Retinal pigment epithelial cell (primary cell): Measurements from ENCODE around the gene PDLIM5.

Source experiments
- DNase-seq: peaks from one replicate; pipeline ENCODE4 v3.0.0-alpha.2; 2010; ENCODE audit warnings: low read depth
- H3K4me3 ChIP-seq: 2 replicates; pipeline ENCODE4 v1.5.1; 2011; ENCODE audit warnings: mild to moderate bottlenecking, low read length, control low read depth, moderate library complexity
- TF ChIP-seq, protein P1 (sequence below): conservative IDR thresholded peaks from 2 replicates; pipeline ENCODE4 v1.5.1; 2011; ENCODE audit warnings: low read depth, low read length, control low read depth, inconsistent platforms

Gene PDLIM5

DNA sequence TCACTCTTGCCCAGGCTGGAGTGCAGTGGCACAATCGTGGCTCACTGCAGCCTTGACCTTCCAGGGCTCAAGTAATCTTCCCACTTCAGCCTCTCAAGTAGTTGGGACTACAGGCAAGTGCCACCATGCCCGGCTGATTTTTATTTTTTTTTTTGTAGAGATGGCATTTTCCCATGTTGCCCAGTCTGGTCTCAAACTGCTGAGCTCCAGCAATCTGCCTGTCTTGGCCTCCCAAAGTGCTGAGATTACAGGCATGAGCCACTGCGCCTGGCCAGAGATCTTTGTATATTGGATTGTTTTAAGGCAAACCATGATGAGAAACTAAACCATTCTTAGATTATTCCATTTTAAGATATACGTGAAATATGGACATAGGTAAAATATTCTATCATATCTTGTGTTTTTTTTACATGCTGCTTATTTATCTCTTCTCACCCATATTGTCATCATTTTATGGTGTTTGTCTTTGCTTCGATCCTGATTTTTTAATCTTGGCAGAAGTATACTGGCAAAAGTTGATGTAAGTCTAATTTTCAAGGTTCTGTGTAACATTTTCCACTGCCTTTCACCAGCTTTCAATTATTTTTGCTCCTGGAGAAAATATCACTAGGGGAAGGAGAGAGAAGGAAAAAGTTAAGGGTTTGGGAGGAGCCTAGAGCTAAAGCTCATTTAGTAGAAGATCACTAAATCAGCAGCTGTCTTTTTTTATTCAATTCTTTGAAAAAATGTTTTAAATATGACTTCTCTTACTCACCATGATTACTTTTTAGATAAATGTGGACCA, 27.8 kb downstream of the PDLIM5 start:
- no peak for DNase-seq
- no peak overlapping the region for H3K4me3 ChIP-seq
- TF ChIP-seq, protein P1, sequence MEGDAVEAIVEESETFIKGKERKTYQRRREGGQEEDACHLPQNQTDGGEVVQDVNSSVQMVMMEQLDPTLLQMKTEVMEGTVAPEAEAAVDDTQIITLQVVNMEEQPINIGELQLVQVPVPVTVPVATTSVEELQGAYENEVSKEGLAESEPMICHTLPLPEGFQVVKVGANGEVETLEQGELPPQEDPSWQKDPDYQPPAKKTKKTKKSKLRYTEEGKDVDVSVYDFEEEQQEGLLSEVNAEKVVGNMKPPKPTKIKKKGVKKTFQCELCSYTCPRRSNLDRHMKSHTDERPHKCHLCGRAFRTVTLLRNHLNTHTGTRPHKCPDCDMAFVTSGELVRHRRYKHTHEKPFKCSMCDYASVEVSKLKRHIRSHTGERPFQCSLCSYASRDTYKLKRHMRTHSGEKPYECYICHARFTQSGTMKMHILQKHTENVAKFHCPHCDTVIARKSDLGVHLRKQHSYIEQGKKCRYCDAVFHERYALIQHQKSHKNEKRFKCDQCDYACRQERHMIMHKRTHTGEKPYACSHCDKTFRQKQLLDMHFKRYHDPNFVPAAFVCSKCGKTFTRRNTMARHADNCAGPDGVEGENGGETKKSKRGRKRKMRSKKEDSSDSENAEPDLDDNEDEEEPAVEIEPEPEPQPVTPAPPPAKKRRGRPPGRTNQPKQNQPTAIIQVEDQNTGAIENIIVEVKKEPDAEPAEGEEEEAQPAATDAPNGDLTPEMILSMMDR: no peak

DNA sequence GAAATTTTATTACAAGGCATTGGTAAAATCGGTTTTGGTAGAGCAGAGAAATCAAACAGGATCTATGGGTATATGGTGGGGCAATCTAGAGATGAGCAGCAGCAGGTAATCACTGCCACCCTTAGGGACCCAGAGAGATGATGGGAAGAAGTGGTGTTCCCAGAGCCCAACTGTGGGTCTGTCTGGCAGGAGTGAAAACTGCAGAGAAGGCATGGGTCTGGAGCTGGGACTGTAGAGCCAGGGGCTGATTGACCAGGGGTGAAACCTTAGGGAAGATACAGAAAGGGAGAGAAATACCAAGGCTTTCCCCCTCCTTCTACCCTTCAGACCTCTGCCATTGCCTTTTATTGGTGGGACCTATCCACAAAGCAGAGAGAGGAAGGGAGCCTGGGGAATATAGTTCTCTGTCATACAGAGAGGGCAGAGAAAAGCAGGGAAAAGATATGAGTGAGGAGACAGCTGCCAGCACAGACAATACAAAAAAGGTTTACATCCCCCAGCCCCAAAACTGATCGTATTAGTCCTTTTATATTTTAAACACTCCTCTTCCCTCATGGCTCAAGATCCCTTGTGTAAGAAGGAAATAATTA, 28.7 kb downstream of the PDLIM5 start:
- no peak overlapping the region for H3K4me3 ChIP-seq
- no peak for DNase-seq
- TF ChIP-seq, protein P1: no peak

DNA sequence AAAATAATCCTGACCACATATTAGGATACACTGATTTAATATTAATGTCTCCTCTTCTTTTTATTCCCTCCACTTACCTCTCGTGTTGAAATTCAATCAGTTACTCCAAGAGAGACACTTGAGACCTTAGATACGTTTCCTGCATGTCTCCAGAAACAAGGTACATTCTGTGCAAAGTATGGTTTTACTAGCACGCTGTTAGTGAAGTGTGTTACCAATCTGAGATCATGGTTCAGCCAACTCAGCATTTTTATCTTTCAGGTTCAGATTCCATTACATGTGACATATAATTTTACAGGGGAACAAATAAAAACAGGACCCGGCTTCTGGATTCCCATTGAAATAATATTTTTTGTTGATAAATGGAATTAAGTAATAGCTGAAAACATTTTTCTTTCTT, 32.2 kb downstream of the PDLIM5 start:
- TF ChIP-seq, protein P1: no peak
- DNase-seq: no peak
- H3K4me3 ChIP-seq: no peak overlapping the region

DNA sequence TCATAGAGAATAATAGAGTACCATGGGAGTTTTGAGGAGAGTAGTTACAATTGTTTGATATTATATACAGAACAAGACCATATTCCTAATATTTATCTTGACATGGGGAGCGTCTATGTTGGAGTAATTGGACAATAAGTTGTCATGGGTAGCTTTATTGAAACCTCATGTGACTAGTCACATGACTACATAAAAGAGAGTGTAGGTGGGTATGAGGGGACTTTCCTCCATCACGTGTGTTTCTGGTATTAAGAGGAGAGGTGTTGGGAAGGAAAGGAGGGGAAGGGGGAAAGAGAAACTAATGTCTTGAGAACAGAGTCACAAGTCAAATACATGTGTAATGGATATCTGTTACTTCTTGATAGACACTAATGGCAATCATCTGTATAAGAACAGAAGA, 33.1 kb downstream of the PDLIM5 start:
- DNase-seq: no peak
- H3K4me3 ChIP-seq: no peak overlapping the region
- TF ChIP-seq, protein P1: no peak

DNA sequence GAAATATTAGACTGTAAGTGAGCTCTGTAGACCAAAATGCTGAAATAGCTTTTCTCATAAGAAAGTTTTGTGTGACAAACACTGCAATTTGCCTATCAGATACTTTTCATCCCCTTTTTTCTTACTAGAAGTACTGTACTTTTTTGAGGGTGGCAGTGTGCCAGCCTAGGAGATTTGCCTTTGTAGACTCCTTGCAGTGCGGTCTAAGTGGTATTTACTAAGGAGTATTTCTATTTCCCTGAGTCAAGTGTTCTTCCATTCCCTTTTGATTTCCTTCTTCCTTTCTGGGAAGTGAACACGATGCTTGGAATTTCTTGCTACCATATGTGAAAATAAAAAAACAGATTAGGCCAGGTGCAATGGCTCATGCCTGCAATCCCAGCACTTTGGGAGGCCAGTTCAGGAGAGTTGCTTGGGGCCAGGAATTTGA, 34.6 kb downstream of the PDLIM5 start:
- TF ChIP-seq, protein P1: no peak
- peak; percentile 86 for DNase-seq

DNA sequence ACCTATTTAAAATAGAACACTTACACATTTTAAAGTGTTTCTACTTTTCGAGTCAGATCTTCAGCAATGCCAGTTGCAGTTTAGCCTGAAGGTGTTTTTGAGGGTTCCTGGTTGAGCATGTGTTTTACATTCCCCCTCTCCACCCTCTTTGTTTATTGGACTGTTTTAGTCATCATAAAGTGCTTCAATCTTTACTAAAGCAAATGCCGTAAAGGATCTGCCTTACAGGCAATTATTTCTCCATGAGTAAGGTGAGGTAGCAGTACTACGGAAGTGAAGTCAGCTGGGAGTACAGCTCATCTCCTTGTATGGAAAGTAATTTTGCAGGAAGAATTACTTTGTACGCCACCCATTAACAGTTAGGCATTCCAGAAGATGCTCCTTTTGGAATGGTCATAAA, 36.9 kb downstream of the PDLIM5 start:
- TF ChIP-seq, protein P1: no peak
- no peak for DNase-seq

More for the DNA sequence above, 34.6 kb downstream of the PDLIM5 start:
- no peak overlapping the region for H3K4me3 ChIP-seq

DNA sequence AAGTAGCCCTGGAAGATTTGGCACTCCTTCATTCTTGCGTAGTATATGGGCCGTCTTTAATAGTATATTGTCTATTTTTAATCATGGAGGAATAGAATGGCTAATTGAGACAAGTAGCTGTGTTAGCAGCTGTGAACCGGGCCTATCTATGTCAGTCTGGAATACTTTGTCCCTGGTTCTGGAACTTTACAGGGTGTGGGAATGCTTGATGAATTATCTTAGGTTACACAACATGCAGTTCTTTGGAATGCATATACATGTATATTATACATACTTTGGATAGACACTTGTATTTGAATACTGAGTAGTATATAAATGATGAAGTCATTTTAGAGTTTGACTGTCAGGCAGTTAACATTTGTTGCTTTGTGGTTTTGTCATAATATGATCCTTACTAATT, 37.4 kb downstream of the PDLIM5 start:
- H3K4me3 ChIP-seq: no peak overlapping the region
- TF ChIP-seq, protein P1: no peak
- no peak for DNase-seq

More for the DNA sequence above, 36.9 kb downstream of the PDLIM5 start:
- no peak overlapping the region for H3K4me3 ChIP-seq
